ENCODE data around the gene MAP4K3.

The MAP4K3 gene

GRCh38 chr2:39264733-39265132 is 172.4 kb downstream of the MAP4K3 start:
- no peak for ATAC-seq

GRCh38 chr2:39260087-39260486 is 177.0 kb downstream of the MAP4K3 start:
- TF ChIP-seq ZNF70 (CRISPR knock-in tag; IDR thresholded peaks at IDR 0.05): no peak
- no peak for TF ChIP-seq OSR1 (CRISPR knock-in tag; IDR thresholded peaks at IDR 0.05)
- no peak for TF ChIP-seq GLIS3 (CRISPR knock-in tag; IDR thresholded peaks at IDR 0.05)
- no peak for TF ChIP-seq PATZ1 (CRISPR knock-in tag; IDR thresholded peaks at IDR 0.05; ENCODE audit: borderline replicate concordance)
- TF ChIP-seq ARNTL (CRISPR knock-in tag; IDR thresholded peaks at IDR 0.05; ENCODE audit: borderline replicate concordance, low read depth): no peak
- TF ChIP-seq ZC3H10 (CRISPR knock-in tag; IDR thresholded peaks at IDR 0.05): no peak
- TF ChIP-seq RARB (CRISPR knock-in tag; IDR thresholded peaks at IDR 0.05): no peak
- no peak for TF ChIP-seq CSDC2 (CRISPR knock-in tag; IDR thresholded peaks at IDR 0.05)
- TF ChIP-seq ZNF8 (CRISPR knock-in tag; IDR thresholded peaks at IDR 0.05): no peak
- TF ChIP-seq ZNF565 (CRISPR knock-in tag; conservative IDR thresholded peaks at IDR 0.05; ENCODE audit: low read depth): no peak
- no peak for TF ChIP-seq ZFP30 (CRISPR knock-in tag; IDR thresholded peaks at IDR 0.05)
- no peak for ATAC-seq

More at GRCh38 chr2:39264733-39265132, 172.4 kb downstream of the MAP4K3 start:
- no peak for TF ChIP-seq CSRNP3 (CRISPR knock-in tag; IDR thresholded peaks at IDR 0.05)
- no peak for TF ChIP-seq GLIS3 (CRISPR knock-in tag; IDR thresholded peaks at IDR 0.05)
- TF ChIP-seq SNAI2 (CRISPR knock-in tag; IDR thresholded peaks at IDR 0.05): no peak
- TF ChIP-seq ARNTL (CRISPR knock-in tag; IDR thresholded peaks at IDR 0.05; ENCODE audit: borderline replicate concordance, low read depth): no peak
- no peak for TF ChIP-seq ZNF70 (CRISPR knock-in tag; IDR thresholded peaks at IDR 0.05)
- no peak for TF ChIP-seq ZC3H10 (CRISPR knock-in tag; IDR thresholded peaks at IDR 0.05)
- no peak for TF ChIP-seq ZNF565 (CRISPR knock-in tag; conservative IDR thresholded peaks at IDR 0.05; ENCODE audit: low read depth)
- no peak for TF ChIP-seq ISL1 (CRISPR knock-in tag; IDR thresholded peaks at IDR 0.05)
- TF ChIP-seq BACH2 (CRISPR knock-in tag; IDR thresholded peaks at IDR 0.05; ENCODE audit: borderline replicate concordance): no peak
- TF ChIP-seq CREB5 (CRISPR knock-in tag; IDR thresholded peaks at IDR 0.05; ENCODE audit: low read depth): no peak
- no peak for TF ChIP-seq ESRRG (CRISPR knock-in tag; IDR thresholded peaks at IDR 0.05)
- no peak for TF ChIP-seq OSR1 (CRISPR knock-in tag; IDR thresholded peaks at IDR 0.05)

GRCh38 chr2:39256040-39256439 is 181.0 kb downstream of the MAP4K3 start:
- TF ChIP-seq SNAI2 (CRISPR knock-in tag; IDR thresholded peaks at IDR 0.05) (no peak), ZC3H10 (CRISPR knock-in tag; IDR thresholded peaks at IDR 0.05) (no peak), GLIS3 (CRISPR knock-in tag; IDR thresholded peaks at IDR 0.05) (no peak), ZFP30 (CRISPR knock-in tag; IDR thresholded peaks at IDR 0.05) (no peak), CSDC2 (CRISPR knock-in tag; IDR thresholded peaks at IDR 0.05) (no peak), TSHZ2 (CRISPR knock-in tag; IDR thresholded peaks at IDR 0.05) (no peak), CSRNP3 (CRISPR knock-in tag; IDR thresholded peaks at IDR 0.05) (no peak), ISL1 (CRISPR knock-in tag; IDR thresholded peaks at IDR 0.05) (no peak), TCF4 (CRISPR knock-in tag; IDR thresholded peaks at IDR 0.05; ENCODE audit: borderline replicate concordance) (no peak), RARB (CRISPR knock-in tag; IDR thresholded peaks at IDR 0.05) (no peak), ZNF8 (CRISPR knock-in tag; IDR thresholded peaks at IDR 0.05) (no peak), PATZ1 (CRISPR knock-in tag; IDR thresholded peaks at IDR 0.05; ENCODE audit: borderline replicate concordance) (no peak), OSR1 (CRISPR knock-in tag; IDR thresholded peaks at IDR 0.05) (no peak), ZNF70 (CRISPR knock-in tag; IDR thresholded peaks at IDR 0.05) (no peak), TOX (CRISPR knock-in tag; IDR thresholded peaks at IDR 0.05; ENCODE audit: borderline replicate concordance) (no peak), ESRRG (CRISPR knock-in tag; IDR thresholded peaks at IDR 0.05) (no peak), ZNF565 (CRISPR knock-in tag; conservative IDR thresholded peaks at IDR 0.05; ENCODE audit: low read depth) (no peak), ARNTL (CRISPR knock-in tag; IDR thresholded peaks at IDR 0.05; ENCODE audit: borderline replicate concordance, low read depth) (no peak)
- no peak for ATAC-seq
